AG04449 (cell line): ENCODE results near the gene FCN3.

Experiments
- CTCF ChIA-PET: fragments of 350-600 bp; formaldehyde crosslinking; extraction: SDS; loops from one replicate; lab custom pipeline; 2021; ENCODE audit warnings: antibody characterized with exemption; lab: Yijun Ruan, JAX
- POLR2A ChIA-PET: fragments of 400-600, 350-600 bp; formaldehyde crosslinking; extraction: SDS; loops from one replicate; lab custom pipeline; 2020; ENCODE audit warnings: antibody characterized with exemption, inconsistent platforms; lab: Yijun Ruan, JAX
- DNase-seq: peaks from one replicate; pipeline ENCODE4 v3.0.0-alpha.2; 2010; ENCODE audit warnings: low read depth, low spot score
- H3K4me3 ChIP-seq: 2 replicates; pipeline ENCODE4 v1.5.1; 2011; ENCODE audit warnings: low read depth, mild to moderate bottlenecking, control low read depth, low read length
- CTCF ChIP-seq: IDR thresholded peaks from one replicate; pipeline ENCODE4 v1.5.1; 2011; ENCODE audit warnings: mild to moderate bottlenecking, moderate library complexity, low read length, control low read depth, inconsistent platforms; ENCODE audit not compliant: insufficient read depth; ENCODE audit errors: missing control alignments

FCN3 gene

DNA sequence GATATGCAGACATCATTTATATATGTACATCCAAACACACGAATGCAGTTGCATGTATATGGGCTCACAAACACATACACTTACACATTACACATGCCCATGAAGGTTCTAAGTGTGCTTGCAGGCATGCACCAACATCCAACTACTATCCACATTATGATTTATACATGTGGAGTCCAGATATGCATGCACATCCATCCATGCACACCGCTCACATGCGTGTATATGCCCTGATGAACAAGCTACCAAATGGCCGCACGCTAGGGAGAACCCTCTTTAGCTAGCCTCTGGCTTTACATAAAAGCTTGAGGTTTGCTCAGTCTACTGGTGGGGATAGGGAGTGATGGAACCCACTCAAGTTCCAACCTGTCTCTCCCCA is 26.3 kb upstream of the FCN3 start:
- CTCF ChIA-PET = interaction anchor here (1.0 to 15.7 kb wide), 4 partner anchors 15 to 207 kb away, joined by 3 to 671 read pairs (median 132); partner anchors contain the start of gene AHDC1

GRCh38 chr1:27400082-27400962 is 25.7 kb upstream of the FCN3 start:
- ChIA-PET CTCF (interaction anchor here (1.0 to 15.7 kb wide), 6 partner anchors 10 to 263 kb away, joined by 3 to 671 read pairs (median 6); partner anchors contain the start of gene AHDC1), POLR2A (no interaction called here)
- no peak for TF ChIP-seq CTCF
- no peak for DNase-seq
- no peak overlapping the region for H3K4me3 ChIP-seq

More for the DNA sequence above, 26.3 kb upstream of the FCN3 start:
- POLR2A ChIA-PET = no interaction called here
- TF ChIP-seq CTCF = no peak
- H3K4me3 ChIP-seq = no peak overlapping the region
- DNase-seq = no peak

DNA sequence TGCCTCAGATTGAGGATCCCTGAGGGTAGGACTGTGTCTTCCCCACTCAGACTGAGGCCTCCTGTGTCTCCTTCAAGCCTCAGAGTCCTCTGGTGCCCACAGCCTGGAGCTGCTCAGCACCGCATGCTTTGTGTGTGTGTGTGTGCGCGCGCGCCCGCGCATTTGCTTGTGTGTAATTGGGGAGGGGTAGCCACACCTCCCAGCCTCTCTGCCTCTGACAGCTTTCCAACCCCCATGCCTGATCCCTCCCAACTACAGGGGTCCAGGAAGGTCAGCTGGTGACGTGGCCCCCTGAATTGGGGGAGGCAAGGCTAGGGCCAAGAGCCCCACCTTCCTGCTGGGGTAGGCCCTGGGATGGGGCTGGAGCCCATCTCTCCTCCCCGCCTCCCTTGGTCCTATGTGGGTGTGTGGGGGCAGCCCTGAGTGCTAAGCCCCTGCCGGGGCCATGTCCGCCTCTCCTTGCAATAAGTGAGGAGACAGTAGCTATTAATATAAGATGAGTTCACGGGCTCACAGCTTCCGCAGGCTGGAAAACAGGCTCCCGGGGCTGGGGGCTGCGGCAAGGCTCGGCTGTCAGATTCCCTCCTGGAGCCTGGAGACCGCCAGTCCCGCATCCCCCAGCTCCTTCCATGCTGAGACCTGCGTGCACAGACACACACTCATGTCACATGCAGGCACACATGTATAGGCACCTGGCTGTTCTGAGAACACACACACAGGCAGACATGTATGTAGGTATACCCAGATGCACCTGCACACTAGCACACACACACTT is 24.8 kb upstream of the FCN3 start:
- DNase-seq = no peak
- no peak overlapping the region for H3K4me3 ChIP-seq
- ChIA-PET CTCF (interaction anchor here (0.6 to 15.7 kb wide), 11 partner anchors 9 to 355 kb away, joined by 3 to 671 read pairs (median 4); partner anchors contain the start of gene AHDC1), POLR2A (no interaction called here)
- no peak for TF ChIP-seq CTCF

DNA sequence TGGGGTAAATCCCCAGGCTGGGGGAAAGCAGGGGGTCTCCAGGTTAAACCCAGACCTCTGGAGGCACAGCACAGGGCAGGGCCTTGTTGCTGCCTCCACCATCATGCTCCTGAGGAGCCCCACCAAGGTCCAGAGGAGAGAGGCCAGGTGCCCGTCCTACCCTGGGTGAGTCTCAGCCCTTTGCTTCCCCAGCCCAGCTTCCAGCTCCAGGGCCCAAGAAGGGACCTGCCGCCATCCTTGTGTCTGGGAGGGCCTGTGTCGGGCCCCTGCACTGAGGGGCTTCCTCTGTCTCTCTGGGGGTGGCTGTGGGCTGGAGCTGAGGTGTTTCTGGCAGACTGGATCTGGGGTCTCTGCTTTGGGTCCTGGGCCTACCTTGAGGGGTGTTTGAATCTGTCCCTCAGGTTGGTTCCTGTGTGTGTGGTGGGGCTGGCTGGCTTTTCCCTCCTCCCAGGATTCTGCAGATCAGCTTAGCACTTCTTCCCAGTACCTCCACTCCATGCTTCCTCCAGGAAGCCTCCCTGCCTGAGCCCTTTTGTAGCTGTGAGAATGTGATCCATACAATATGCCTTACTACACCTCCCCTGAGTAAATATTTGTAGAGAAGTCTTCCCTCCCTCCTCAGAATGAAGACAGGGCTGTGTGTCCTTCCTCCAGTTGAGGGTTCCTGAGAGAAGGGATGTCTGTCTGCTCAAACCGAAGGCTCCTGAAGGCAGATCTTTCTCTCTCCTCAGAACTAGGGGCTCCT is 24.0 kb upstream of the FCN3 start:
- CTCF ChIA-PET = interaction anchor here (0.6 to 15.7 kb wide), 14 partner anchors 9 to 354 kb away, joined by 3 to 671 read pairs (median 7); partner anchors contain the start of gene AHDC1

GRCh38 chr1:27397749-27398148 is 23.1 kb upstream of the FCN3 start:
- no peak for TF ChIP-seq CTCF
- ChIA-PET POLR2A (interaction anchor here (1.3 kb wide), 1 partner anchor 99 kb away, joined by 4 read pairs; no protein-coding TSS in a partner anchor), CTCF (interaction anchor here (0.9 to 15.7 kb wide), 15 partner anchors 8 to 353 kb away, joined by 3 to 671 read pairs (median 7); partner anchors contain the start of genes AHDC1 and MAP3K6)
- DNase-seq = no peak
- no peak overlapping the region for H3K4me3 ChIP-seq

More for the DNA sequence above, 24.0 kb upstream of the FCN3 start:
- TF ChIP-seq CTCF = no peak
- POLR2A ChIA-PET = no interaction called here
- DNase-seq = no peak
- no peak overlapping the region for H3K4me3 ChIP-seq
